Kidney tubule cell (primary cell): ENCODE data around the gene ANKS6.
A peak's percentile ranks its signal among the peaks of the same experiment; 100 is the strongest.

ENCODE experiments used
- DNase-seq: peaks from one replicate; pipeline ENCODE4 v3.0.0-alpha.2; 2018; ENCODE audit warnings: low spot score

Gene ANKS6

GRCh38 chr9:98796364-98797101, at the start of gene ANKS6:
ANKS6 (minus strand) TSS chr9:98796555; CDS start chr9:98796491, 64 bp downstream.
- DNase-seq = peak; percentile 85

- no peak for DNase-seq
These were observed 49.7 kb upstream of the ANKS6 start for GRCh38 chr9:98846081-98846480.

- DNase-seq = no peak
These were observed 46.2 kb upstream of the ANKS6 start for GRCh38 chr9:98842510-98842909.

DNA sequence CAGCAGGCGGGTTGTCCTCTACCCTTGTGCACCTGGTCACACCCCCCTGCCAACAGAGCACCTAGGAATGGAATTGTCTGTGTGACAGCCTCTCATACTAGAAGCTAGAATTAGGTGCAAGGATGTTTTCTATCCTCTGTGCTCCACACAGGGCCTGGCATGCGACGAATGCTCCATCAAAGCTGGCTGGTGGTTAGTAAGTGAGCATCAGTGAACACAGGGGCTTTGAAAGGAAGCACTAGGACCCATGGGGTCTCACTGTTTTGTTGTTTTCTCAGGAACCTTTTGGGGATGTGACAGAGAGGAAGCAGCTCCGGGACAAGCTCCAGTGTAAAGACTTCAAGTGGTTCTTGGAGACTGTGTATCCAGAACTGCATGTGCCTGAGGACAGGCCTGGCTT, 43.4 kb upstream of the ANKS6 start:
- DNase-seq = no peak

GRCh38 chr9:98838868-98839565, 42.7 kb upstream of the ANKS6 start:
- DNase-seq = no peak

DNA sequence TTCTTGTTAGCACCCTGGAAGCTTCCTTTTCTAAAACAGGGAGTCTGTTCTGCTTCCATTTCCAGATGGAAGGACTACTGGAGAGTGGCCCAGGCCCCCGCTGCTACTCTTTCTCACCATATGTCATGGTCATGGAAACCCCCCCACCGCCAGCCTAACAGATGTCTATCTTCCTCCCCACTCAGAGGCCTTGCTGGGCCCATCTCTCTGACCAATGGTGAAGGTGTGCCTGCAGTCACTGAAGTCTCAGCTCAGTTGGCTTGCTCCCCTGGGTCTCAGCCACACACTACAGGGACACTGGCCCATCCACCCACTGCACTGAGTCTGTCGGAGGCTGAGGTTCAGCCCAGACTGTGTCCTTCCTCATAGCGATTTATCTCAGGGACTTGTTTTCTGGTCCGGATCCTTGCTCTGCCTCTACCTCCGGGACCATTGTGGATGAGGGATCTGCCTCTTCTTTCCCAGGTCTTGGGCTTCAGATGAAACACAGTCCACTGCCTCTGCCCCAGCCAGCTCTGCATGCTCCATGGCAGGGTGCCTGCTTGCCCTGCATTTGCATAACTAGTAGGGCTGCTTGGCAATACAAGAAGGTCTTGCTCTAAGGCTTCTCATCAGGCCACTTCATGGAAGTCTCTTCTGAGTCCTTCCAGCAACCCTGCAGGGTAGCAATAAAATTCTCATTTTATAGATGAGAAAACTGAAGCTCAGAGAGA, 42.0 kb upstream of the ANKS6 start:
- DNase-seq = no peak

- no peak for DNase-seq
These were observed 41.2 kb upstream of the ANKS6 start for GRCh38 chr9:98837516-98837915.

DNA sequence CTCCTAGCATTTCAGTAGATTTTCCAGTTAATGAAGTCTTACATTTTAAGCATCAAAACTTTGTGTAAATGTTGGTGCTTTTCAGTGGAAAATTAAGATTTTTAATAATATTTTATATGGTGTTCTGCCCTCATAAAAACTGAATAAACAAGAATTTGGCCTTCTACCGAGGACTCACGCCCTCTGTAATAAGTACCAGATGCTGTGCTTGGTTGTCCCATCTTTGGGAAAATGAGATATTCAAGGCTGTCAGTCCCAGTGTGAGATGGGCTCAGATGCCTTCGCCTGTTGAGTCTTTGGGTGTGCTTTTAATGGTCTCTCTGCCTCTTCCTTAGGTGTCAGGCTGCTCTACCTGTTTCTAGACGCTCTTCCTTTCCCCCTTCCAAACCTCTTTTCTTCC, 39.9 kb upstream of the ANKS6 start:
- DNase-seq = no peak

GRCh38 chr9:98834386-98834785, 38.0 kb upstream of the ANKS6 start:
- DNase-seq = no peak

GRCh38 chr9:98833090-98833956, 37.0 kb upstream of the ANKS6 start:
- DNase-seq = no peak

DNA sequence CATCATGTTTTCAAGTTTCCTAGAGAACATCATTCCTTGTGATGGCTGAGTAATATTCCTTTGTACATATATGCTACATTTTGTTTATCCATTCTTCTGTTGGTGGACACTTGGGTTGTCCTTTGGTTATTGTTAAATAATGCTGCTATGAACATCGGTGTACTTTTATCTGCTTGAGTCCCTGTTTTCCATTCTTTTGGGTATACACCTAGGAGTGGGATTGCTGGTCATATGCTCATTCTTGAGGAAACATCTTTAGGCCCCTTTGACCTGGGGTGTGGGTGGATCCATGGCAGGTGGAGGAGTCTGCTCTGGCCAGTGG, 36.4 kb upstream of the ANKS6 start:
- no peak for DNase-seq

DNA sequence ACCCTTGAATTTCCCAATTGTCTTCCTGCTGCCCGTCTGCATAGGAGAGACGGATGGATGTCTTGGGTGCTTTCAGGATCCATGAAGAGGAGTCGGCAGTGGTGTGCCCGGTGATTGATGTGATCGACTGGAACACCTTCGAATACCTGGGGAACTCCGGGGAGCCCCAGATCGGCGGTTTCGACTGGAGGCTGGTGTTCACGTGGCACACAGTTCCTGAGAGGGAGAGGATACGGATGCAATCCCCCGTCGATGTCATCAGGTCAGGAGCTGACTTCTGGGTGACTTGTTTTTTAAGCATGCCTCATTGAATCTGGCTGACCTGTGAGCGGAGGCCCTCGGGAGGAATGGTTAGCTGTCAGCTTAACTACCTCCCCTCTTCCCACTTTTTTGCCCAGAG, 35.3 kb upstream of the ANKS6 start:
- no peak for DNase-seq

DNA sequence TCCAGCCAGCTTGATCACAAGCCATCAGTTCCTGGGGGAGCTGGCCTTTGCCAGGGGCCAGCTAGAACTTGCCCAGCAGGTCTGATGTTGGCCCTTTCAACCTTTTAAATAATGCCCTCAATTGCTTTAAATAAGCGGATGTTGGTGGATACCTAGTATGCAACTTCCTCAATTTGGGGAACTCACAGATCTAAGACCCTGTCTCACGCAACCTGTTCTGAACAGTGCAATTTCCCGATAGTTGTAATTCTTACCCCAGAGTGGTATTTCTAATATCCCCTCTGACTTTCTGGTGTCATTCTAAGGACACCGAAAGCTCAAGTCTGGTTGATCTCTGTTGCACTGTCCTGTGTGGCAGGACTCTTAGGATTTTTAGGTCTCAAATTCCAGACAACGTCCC, 34.2 kb upstream of the ANKS6 start:
- DNase-seq = no peak

DNA sequence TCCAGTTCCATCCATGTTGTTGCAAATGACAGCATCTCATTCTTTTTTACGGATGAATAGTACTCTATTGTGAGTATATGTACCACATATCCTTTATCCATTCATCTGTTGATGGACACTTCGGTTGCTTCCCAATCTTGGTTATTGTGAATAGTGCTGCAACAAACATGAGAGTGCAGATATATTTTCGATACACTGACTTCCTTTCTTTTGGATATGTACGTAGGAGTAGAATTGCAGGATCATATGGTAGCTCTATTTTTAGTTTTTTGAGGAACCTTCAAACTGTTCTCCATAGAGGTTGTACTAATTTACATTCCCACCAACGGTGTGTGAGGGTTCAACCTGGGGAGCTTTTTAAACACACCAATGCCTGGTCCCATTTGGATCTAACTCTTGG, 33.4 kb upstream of the ANKS6 start:
- no peak for DNase-seq

DNA sequence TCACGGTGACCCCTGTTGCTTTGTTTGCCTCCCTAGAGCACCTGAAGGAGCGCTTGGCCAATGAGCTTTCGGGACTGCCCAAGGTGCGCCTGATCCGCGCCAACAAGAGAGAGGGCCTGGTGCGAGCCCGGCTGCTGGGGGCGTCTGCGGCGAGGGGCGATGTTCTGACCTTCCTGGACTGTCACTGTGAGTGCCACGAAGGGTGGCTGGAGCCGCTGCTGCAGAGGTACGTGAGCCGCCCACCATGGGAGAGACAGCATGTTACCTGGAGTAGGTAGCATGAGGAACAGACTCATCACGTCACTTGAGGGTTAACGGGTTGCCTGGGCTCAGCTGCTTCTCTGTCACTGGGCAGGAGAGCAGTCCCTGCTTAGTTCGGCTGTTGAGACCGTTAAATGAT, 30.4 kb upstream of the ANKS6 start:
- DNase-seq = no peak

DNA sequence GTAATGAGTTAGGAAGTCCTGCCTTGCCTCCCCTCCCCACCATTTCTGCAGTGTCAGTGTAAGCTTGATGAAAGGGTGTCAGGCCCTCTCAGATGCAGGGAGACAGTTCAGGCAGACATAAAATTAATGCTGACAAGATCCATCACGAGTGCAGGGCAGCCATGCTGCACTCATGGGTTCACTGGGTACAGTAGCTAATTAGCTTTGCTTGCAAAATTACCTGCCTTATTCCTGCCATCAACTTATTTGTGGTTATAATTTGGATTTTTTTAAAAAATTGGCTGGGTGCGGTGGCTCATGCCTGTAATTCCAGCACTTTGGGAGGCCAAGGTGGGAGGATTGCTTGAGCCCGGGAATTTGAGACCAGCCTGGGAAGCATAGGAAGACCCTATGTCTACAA, 29.1 kb upstream of the ANKS6 start:
- no peak for DNase-seq

DNA sequence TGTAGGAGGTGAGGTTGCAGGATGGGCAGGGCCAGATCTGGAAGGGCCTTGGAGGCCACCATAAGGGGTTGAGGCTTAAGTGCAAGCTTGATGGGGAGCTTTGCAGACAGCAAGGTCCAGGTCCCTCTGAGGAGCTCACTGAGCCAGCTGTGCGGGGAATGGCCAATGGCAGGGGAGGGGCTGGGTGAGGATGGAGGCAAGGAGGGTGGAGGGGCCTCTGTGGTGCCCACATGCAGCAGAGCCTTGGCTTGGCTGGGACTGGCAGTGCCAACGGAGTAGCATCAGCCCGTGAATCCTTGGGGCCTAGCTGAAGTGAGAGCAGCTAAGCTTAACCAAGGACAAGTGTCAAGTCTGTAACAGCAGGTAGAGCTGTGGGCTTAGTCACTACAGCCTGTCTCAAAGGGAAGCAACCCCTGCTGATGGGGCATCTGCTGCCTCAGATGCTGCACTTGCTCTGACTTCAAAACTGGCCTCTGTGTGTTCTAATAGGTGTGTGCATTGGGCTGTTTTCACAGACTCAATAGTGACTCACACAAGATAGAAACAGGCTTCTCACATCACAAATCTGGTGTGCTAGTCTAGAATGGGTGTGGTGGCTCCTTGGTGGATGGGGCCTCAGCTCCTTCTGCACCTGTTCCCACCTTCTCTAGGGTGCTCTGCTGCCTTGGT, 27.4 kb upstream of the ANKS6 start:
- peak; percentile 39 for DNase-seq

DNA sequence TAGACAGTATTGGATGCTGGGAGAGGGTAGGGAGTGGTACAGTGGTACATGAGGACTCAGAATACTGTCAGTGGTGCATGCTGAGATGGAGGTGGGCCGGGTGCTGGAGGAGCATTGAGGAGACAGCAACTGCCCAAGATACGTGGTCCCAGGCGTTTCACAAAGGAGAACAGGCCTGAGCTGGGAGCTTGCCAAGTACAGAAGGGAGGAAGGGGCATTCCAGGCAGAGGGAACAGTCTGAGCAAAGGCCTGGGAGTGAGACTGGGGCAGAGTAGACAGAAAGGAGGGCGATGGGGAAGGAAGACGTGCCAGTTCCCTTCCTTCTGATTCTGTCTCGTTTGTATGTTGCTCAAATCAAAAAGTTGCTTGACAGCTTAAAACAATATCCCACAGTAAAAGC, 26.3 kb upstream of the ANKS6 start:
- no peak for DNase-seq

- no peak for DNase-seq
These were observed 25.5 kb upstream of the ANKS6 start for GRCh38 chr9:98821831-98822230.

- no peak for DNase-seq
These were observed 22.9 kb upstream of the ANKS6 start for GRCh38 chr9:98819231-98819630.

DNA sequence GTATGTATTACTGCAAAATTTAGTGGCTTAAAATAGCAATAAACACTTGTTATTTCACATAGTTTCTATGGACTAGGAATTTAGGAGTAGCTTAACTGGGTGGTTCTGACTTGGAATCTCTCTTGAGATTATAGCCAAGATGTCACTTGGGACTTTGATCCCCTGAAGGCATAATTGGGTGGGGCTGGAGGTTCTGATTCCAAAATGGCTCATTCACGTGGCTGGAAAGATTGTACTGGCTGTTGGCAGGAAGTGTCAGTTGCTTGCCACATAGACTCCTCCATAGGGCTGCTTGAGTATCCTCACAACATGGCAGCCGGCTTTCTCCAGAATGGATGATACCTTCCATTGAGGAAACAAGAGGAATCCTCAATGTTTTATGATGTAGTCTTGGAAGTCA, 22.4 kb upstream of the ANKS6 start:
- DNase-seq = no peak
